ENCODE measurements around the gene WDR93.
A peak's percentile ranks its signal among the peaks of the same experiment; 100 is the strongest.
"Not testable (repeated sequence)": the region's sequence is repeated elsewhere in the genome, so short reads cannot be mapped to it uniquely, and the experiment has no call there.

WDR93 gene

DNA sequence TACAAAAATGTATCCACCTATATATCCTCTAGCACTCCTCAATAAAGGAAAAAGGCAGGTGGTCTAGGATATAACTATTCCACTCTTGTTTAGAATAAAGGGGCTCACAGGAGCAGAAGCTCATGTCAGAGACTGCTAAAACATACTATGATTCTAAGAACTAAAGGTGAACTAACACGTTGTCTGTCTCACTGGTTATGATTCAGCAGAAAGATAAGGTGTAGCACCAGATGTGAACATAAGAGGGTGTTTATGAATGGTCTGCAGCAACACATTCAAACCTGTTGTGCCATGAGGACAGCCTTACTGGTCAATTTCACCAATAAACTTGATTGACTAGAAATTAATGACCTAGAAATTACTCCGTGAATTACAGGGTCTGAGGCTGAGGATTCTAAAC lies 4.6 kb upstream of the WDR93 start:
- no peak for DNase-seq (ENCODE audit: low spot score)

GRCh38 chr15:89686522-89686921 lies 4.1 kb upstream of the WDR93 start:
- DNase-seq (ENCODE audit: low spot score), result no peak

DNA sequence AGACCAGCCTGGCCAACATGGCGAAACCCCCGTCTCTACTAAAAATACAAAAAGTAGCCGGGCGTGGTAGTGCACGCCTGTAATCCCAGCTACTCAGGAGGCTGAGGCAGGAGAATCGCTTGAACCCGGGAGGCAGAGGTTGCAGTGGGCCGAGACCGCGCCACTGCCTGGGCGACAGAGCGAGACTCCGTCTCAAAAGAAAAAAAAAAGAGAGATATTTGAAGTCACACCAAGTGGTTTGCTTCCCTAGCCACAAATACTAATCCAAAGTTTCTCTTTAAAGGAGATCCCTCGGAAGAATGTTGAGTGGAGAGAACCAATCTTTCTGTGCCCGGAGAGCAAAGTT lies 708 bp upstream of the WDR93 start:
- not testable (repeated sequence) for DNase-seq (ENCODE audit: low spot score)

GRCh38 chr15:89693091-89693490 lies 2.5 kb downstream of the WDR93 start:
- DNase-seq (ENCODE audit: low spot score), result no peak

- no peak for DNase-seq (ENCODE audit: low spot score)
Observed at GRCh38 chr15:89693696-89694095, 3.1 kb downstream of the WDR93 start.

DNA sequence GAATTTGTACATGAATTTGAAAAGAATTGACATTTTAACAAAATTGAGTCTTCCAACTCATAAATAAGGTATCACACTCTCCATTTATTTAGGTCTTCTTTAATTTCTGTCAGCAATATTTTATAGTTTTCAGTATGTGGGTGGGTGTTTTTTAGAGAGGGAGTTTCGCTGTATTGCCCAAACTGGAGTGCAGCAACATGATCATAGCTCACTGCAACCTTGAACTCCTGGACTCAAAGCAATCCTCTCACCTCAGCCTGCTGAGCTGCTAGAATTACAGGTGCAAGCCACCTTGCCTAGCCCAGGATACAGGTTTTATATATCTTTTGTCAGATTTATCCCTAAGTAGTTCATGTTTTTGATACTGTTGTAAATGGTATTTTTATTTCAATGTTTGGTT lies 4.6 kb downstream of the WDR93 start:
- no peak for DNase-seq (ENCODE audit: low spot score)

- no peak for DNase-seq (ENCODE audit: low spot score)
Observed at GRCh38 chr15:89704411-89704810, 13.8 kb downstream of the WDR93 start.

GRCh38 chr15:89707577-89707976 lies 17.0 kb downstream of the WDR93 start:
- DNase-seq (ENCODE audit: low spot score), result no peak

- no peak for DNase-seq (ENCODE audit: low spot score)
Observed at GRCh38 chr15:89714775-89715174, 24.2 kb downstream of the WDR93 start.

DNA sequence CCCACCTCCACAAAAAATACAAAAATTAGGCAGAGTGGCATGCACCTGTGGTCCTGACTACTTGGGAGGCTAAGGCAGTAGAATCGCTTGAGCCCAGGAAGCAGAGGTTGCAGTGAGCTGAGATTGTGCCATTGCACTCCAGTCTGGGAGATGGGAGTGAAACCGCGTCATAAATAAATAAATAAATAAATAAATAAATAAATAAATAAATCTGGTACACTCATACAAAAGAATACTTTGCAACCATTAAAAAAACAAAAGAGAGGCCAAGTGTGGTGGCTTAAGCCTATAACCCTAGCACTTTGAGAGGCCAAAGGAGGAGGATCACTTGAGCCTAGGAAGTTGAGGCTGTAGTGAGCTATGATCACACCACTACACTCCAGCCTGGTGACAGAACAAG lies 32.4 kb downstream of the WDR93 start:
- no peak for DNase-seq (ENCODE audit: low spot score)

DNA sequence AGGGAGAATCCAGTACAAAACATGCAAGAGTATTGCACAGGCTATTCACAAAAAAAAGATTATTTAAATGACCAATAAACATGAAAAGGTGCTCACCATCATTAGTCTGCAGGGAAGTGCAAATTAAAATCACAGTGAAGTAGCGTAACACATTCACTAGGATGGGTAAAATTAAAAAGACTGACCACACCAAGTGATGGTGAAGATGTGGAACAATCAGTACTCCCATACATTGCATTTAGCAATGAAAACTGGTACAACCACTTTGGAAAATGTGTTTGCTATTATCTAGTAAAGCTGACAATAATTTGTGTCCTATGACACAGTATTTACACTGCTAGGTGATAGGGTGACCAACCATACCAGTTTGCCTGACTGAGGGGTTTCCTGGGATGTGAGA lies 34.0 kb downstream of the WDR93 start:
- DNase-seq (ENCODE audit: low spot score), result no peak

DNA sequence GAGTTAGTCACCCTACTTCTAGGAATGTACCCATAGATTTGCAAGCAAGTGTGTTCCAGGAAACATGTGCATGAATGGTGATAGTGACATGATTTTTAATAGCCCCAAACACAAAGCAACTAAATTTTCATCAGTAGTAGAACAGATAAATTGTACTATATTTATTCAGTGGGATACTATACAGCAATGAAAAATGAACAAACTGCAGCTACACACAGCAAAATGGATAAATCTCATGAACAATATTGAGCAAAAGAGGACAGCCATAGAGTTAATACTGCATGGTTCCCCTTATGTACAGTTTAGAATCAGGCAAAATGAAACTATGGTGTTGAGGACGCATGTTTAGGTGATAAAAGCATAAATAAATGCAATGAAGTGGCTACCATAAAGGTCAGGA lies 34.5 kb downstream of the WDR93 start:
- no peak for DNase-seq (ENCODE audit: low spot score)

DNA sequence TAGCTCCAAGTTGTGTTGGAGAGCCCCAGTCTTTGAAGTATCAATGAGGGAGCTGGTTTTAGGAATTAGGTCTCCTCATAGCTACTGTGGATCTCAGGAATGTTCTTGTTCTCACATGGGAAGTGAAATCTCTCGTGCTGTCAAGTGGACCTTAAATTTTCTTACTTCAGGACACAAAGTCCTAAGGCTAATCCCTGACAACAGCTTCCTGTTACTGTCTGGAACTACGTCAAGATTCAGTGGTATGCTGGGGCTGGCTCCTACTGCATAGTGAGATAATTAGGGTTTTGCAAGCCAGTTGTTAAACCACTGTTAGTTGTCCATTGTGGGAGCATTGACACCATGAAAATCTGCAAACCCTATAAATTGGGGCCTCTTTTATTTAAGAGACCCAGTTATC lies 37.6 kb downstream of the WDR93 start:
- DNase-seq (ENCODE audit: low spot score), result no peak

DNA sequence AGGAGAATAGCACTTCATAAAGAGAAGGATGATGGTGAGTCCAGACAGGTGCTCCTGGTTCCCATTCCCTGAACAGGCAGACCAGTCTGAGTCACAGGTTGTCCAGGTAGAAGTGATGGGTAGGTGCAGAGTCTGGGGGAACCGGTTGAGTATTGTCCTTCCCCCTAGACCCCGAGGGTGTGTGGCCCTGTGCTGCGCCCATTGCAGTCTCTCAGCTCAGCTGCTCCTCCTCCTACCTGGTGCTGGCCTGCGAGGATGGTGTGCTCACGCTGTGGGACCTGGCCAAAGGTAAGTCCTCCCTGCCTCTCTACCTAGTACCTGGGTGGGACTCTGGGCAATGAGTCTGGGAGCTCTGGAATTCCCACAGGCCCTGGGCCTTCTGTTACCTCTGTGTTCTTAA lies 40.7 kb downstream of the WDR93 start:
- no peak for DNase-seq (ENCODE audit: low spot score)

GRCh38 chr15:89732451-89733172 lies 42.0 kb downstream of the WDR93 start:
- DNase-seq (ENCODE audit: low spot score), result no peak

- DNase-seq (ENCODE audit: low spot score), result no peak
Observed at GRCh38 chr15:89735773-89736172, 45.2 kb downstream of the WDR93 start.

DNA sequence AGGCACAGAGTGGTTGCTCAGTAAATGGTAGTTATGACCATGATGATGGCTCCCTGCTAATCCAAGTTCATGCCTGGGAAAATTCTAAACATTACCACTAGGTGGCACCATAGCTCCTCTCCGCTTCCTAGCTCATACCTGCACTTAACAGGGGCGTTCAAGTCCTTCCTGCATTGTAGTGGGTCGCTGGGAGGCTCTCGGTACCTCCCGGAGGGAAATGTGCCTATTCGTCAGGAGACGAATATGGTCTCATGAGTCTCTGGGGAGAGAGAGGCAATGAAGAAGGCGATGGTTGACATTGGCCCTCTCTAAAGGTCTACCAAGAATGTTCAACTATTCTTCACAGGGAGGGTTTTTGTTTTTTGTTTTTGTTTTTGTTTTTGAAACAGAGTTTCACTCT lies 49.5 kb downstream of the WDR93 start:
- DNase-seq (ENCODE audit: low spot score), result peak; percentile 77

GRCh38 chr15:89743011-89743410 lies 52.4 kb downstream of the WDR93 start:
- DNase-seq (ENCODE audit: low spot score), result no peak

DNA sequence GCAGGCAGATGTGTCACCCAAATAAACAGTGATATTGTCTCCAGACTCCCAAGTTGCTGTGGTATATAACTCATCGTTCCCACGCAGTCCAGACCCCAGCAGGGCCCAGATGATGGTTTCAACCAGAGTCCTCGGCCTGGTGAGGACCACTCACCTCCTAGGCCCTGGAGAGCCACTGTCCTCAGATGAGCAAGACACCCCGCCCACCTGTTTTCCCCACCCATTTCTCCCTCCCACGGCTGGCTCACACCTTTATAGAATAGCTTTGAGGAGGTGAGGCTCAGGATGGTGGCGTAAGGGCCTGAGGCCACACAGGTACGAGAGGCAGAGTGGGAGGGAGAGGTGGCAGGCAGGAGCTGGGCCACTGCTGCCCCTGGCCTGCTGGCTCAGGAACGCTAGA lies 53.0 kb downstream of the WDR93 start:
- DNase-seq (ENCODE audit: low spot score), result no peak

- no peak for DNase-seq (ENCODE audit: low spot score)
Observed at GRCh38 chr15:89745131-89745530, 54.5 kb downstream of the WDR93 start.

GRCh38 chr15:89745768-89746167 lies 55.2 kb downstream of the WDR93 start:
- DNase-seq (ENCODE audit: low spot score), result no peak

DNA sequence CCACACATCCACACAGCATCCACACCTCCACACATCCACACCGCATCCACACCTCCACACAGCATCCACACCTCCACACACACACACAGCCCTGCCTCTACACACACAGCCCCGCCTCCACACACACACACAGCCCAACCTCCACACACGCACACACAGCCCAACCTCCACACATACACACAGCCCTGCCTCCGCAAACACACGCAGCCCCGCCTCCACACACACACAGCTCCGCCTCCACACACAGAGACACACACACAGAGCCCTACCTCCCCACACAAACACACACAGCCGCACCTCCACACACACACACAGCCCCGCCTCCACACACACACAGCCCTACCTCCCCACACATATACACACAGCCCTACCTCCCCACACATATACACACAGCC lies 55.8 kb downstream of the WDR93 start:
- DNase-seq (ENCODE audit: low spot score), result no peak

- DNase-seq (ENCODE audit: low spot score), result no peak
Observed at GRCh38 chr15:89747708-89748682, 57.4 kb downstream of the WDR93 start.

Data from AG08396 (cell line).